DMS 273 treated with DMSO at 0.1 percent for 48 hours (cell line): ENCODE results near the gene TP53AIP1.
"Not testable (repeated sequence)": the region's sequence is repeated elsewhere in the genome, so short reads cannot be mapped to it uniquely, and the experiment has no call there.

ENCODE experiments used
- DNase-seq: peaks from one replicate; lab custom pipeline; 2025; lab: John Stamatoyannopoulos, UW

Gene TP53AIP1

GRCh38 chr11:128926000-128926399 is 16.7 kb downstream of the TP53AIP1 start:
- DNase-seq, result no peak

- DNase-seq, result no peak
These were observed 17.4 kb downstream of the TP53AIP1 start for GRCh38 chr11:128925250-128925600.

DNA sequence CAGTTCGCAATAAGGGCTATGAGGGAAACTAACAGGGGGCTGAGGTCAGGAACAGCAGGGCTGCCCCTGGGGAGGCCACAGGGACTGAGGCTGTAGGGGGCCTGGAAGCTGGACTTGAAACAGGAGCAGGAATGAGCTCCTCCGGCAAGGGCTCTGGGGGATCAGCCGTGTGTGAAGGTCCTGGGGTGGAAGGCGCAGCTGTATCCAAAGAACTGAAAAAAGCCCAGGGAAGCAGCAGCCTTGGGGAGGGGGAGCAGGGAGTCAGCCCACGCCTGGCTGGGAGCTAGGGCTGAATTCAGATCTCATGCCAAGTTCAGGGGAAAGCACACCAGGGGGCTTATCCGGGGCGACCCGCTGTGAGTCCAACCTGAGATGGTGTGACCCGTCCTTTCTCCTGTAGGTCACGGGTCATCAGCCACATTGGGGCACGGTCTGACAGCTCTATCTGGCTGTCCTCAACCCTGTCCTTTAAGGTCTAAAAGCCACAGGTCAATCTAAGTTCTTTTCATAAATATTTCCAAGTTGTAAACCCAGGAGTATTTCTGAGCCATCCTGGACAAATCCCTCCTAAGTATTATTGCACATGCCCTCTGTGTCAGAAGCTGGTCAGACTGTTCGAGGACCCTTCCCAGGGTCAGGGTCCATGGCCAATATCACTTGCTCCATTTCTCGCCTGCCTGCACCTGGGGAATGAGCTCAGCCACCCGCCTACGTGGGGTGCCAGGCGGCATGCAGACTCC is 18.0 kb downstream of the TP53AIP1 start:
- DNase-seq, result no peak

GRCh38 chr11:128924104-128924503 is 18.6 kb downstream of the TP53AIP1 start:
- DNase-seq, result no peak

- no peak for DNase-seq
These were observed 20.9 kb downstream of the TP53AIP1 start for GRCh38 chr11:128921793-128922192.

DNA sequence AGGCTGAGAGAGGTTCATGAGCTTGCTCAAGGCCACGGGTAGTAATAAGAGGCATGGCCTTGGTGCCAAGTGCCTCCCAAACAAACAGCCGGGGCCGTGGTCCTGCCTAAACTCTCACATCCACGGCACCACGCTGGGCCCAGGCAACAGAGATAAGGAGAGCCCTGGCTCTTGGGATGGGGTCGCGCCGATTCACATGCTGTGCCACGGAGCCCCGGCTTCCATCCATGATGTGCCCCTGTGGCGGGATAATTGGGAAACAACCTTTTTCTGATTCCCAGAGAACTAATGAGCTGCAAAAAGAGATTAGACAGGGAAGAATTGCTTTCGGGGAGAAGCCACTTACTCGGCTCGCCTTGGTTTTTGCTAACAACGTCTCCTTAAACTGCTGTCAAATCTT is 22.0 kb downstream of the TP53AIP1 start:
- no peak for DNase-seq

DNA sequence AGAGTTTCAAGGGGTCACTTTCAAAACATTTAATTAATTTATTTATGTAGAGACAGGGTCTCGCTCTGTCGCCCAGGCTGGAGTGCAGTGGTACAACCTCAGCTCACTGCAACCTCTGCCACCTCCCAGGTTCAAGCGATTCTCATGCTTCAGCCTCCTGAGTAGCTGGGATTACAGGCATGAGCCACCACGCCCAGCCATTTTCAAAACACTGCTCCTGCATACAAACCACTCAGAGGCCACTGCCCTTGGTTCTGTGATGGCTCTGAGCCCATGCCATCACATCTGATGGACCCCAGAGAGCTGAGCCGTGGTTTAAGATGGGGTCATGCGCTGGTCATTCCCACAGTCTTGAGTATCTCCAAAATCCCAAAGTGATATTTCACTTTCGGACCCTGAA is 23.0 kb downstream of the TP53AIP1 start:
- DNase-seq, result not testable (repeated sequence)

DNA sequence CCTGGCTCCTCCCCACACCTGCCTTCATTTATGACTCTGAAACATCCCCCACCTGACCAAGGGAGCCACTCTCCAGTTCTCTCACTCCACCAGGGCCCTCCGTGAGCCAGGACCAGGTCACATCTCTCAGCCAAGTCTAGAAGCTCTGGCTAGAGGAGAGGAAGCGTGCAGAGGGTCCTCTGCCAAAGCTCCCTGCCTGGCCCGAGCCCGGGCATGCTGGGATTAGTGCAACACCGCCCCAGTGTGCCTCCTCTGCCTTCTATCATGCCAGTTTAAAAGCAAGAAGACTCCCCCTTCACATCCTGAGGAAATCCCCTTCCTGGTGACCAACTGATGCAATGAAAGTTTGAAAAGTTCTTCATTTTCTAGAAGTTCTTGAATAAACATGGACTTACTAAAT is 23.5 kb downstream of the TP53AIP1 start:
- no peak for DNase-seq

- DNase-seq, result no peak
These were observed 25.4 kb downstream of the TP53AIP1 start for GRCh38 chr11:128917144-128917724.

- no peak for DNase-seq
These were observed 26.0 kb downstream of the TP53AIP1 start for GRCh38 chr11:128916681-128917080.

DNA sequence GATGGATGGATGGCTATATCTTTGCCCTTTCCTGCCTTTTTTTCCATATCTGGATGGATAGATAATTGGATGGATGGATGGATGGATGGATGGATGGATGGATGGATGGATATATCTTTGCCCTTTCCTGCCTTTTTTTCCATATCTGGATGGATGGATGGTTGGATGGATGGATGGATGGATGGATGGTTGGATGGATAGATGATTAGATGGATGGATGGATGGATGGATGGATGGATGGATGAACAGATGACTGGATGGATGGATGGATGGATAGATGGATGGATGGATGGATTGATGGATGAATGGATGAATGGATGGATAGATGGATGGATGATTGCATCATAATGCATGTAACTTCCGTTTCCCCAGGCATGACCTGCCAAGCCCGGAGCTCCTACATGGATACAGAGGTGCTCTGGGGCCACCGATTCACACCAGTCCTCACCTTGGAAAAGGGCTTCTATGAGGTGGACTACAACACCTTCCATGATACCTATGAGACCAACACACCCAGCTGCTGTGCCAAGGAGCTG is 26.6 kb downstream of the TP53AIP1 start:
- no peak for DNase-seq

GRCh38 chr11:128915149-128915521 is 27.5 kb downstream of the TP53AIP1 start:
- DNase-seq, result peak; percentile 33

DNA sequence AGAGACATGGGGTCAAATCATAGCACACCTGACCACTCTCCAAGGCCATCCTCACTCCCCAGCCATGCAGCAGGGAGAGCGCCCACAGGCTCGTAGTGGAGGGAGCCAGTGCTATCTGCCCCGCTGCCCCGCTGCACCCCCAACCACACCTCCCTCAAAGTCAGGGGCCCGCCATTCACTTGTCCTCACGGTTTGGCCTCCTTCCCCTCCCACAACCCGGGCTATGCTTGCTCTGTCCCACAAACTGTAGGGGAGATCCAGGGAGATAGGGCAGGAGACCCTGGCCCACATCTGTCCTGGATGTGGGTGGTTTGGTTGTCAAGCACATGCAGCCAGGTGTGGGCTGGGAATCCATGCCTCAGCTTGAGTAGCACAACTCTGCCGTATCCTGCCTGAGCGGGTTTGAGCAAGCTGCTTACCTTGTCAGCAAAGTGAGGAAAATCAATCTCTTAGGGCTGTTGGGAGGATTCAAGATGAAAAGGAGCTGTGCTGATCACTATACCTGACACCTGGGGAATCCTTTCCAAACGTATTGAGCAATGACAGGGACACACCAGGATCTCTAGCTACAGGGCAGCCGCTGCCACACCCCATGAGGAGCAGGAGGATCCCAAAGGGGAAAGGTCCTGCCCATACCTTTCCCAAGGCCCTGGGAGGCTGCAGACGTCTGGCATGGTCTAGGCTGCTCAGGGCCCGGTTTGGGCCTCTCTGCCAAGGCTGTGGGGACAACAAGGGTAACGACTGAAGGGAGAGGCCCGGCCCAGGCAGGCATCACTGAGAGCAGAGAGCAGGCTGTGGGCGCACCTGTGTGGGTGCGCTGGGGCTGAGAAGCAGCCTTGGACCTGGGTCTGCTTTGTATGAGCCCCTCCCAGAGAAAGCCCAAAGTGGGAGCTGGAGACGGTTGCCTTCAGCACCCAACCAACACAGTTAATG is 28.2 kb downstream of the TP53AIP1 start:
- DNase-seq, result no peak

- peak; percentile 45 for DNase-seq
These were observed 28.9 kb downstream of the TP53AIP1 start for GRCh38 chr11:128913806-128914205.

GRCh38 chr11:128911701-128912100 is 31.0 kb downstream of the TP53AIP1 start:
- no peak for DNase-seq

DNA sequence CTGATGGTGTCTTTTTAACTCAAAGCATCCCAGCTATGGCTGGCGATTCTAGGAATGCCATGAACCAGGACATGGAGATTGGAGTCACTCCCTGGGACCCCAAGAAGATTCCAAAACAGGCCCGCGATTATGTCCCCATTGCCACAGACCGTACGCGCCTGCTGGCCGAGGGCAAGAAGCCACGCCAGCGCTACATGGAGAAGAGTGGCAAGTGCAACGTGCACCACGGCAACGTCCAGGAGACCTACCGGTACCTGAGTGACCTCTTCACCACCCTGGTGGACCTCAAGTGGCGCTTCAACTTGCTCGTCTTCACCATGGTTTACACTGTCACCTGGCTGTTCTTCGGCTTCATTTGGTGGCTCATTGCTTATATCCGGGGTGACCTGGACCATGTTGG is 31.4 kb downstream of the TP53AIP1 start:
- DNase-seq, result no peak

DNA sequence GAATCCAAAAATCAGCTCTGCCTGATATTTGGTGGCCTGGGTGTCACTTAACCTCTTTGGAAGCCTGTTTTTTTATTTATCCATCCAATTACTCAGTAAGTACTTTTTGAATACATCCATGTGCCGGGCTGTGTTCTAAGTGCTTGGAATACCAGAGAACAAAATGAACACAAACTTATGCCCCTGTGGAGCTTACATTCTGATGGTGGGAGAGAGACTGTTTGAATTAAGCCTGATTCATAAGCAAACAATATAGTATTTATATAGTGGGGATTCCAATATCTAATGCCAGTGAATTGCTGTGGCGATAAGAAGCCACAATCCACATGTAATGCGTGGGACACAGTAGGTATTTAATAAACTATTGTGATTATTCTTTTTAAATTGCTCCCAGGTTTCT is 32.1 kb downstream of the TP53AIP1 start:
- DNase-seq, result no peak

DNA sequence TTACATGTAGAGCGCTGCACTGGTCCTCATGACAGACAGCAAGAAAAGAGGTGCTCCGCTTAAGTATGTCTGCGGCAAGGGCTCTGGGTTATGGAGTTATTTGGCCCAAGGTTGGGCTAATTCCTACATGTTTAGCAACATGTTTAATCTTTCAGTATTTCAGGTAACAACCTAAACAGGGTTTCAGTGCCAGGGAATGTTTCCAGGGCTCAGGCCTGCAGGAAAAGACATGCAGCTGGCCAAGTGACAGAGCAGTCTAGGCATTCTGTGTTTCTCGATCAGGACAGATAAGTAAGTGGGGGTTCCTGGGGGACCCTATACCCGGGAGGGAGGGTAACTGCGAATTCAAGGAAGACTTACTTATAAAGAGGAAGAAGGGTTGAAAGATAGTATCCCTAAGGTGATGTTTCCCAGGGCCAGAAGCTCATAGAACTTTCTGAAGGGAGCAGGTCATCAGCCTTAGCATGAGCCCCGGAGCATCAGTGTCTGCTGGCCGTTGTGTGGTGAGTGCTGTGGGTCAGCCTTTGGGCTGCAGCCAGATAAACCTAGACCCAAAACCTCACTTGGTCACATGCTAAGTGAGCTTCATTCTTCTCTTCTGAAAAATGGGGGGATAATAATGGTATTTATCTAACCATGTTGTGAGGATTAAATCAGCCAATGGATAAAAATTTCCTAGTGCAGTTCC is 33.1 kb downstream of the TP53AIP1 start:
- no peak for DNase-seq

- no peak for DNase-seq
These were observed 34.1 kb downstream of the TP53AIP1 start for GRCh38 chr11:128908391-128909246.

- DNase-seq, result no peak
These were observed 35.1 kb downstream of the TP53AIP1 start for GRCh38 chr11:128907585-128907984.
